Measurements from ENCODE around the gene ATP8B1.

DNA sequence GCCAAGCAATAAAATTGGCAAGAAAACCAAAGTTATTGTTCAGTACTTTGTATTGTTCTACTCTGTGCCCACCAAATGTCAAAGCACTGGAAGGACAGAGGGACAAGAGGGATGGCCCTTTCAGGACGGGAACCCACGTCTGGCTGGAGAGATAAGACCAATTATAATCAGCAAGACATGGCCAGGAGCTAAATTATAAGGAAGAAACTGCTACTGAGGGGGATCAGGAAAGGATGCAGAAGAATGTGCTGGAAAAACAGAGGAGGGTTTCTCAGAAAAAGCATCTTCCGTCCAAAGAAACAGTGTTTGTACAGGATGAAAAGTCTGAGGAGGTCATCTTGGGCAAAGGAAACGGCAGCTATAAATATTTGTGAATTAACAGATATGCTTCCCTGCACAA is 135.1 kb downstream of the ATP8B1 start:
- no peak for TF ChIP-seq POLR2A (IDR thresholded peaks at IDR 0.05)
- TF ChIP-seq, protein P1, sequence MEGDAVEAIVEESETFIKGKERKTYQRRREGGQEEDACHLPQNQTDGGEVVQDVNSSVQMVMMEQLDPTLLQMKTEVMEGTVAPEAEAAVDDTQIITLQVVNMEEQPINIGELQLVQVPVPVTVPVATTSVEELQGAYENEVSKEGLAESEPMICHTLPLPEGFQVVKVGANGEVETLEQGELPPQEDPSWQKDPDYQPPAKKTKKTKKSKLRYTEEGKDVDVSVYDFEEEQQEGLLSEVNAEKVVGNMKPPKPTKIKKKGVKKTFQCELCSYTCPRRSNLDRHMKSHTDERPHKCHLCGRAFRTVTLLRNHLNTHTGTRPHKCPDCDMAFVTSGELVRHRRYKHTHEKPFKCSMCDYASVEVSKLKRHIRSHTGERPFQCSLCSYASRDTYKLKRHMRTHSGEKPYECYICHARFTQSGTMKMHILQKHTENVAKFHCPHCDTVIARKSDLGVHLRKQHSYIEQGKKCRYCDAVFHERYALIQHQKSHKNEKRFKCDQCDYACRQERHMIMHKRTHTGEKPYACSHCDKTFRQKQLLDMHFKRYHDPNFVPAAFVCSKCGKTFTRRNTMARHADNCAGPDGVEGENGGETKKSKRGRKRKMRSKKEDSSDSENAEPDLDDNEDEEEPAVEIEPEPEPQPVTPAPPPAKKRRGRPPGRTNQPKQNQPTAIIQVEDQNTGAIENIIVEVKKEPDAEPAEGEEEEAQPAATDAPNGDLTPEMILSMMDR (IDR thresholded peaks at IDR 0.05): no peak

Measured in testis (tissue), 2 donors.